PC-3 (cell line): Measurements from ENCODE around the gene OCA2. TPM values are rescaled to one million over a fixed set of nuclear protein-coding genes. Genes with fewer than 3 reads are reported as not detected.

Experiments used
- ATAC-seq: fragments of 200-7000 bp; cut with Tn5 transposase; 2 replicates; pipeline ENCODE4 v1.9.1; 2020; ENCODE audit warnings: mild to moderate bottlenecking, moderate library complexity
- BruUV-seq: library from RNA; stranded (reverse); fragments of 400-500 nt; replicated peaks from 2 replicates; lab custom pipeline; 2021; lab: Mats Ljungman, UMichigan
- CTCF ChIA-PET: fragments of 300-600 bp; sonication (Branson Sonifier 250); formaldehyde crosslinking; loops from one replicate; lab custom pipeline; 2022; ENCODE audit warnings: antibody characterized with exemption; lab: Charles Lee
- POLR2A ChIA-PET: fragments of 300-600 bp; sonication (Branson Sonifier 250); formaldehyde crosslinking; loops from one replicate; lab custom pipeline; 2022; ENCODE audit warnings: antibody characterized with exemption; ENCODE audit not compliant: unreplicated experiment; lab: Charles Lee
- DNase-seq: peaks from one replicate; pipeline ENCODE4 v3.0.0-alpha.2; 2015
- H2AFZ ChIP-seq: fragments of 300-600 bp; sonication (generic); 2 replicates; pipeline ENCODE4 v1.6.0; 2016; ENCODE audit warnings: antibody characterized with exemption, low read length
- H3F3A ChIP-seq: fragments of 300-600 bp; sonication (generic); one replicate; pipeline ENCODE4 v1.6.0; 2017; ENCODE audit warnings: antibody characterized with exemption, low read length, control low read depth, mild to moderate bottlenecking; ENCODE audit not compliant: unreplicated experiment
- H3K27ac ChIP-seq: fragments of 300-600 bp; sonication (generic); 2 replicates; pipeline ENCODE4 v1.5.1; 2016; ENCODE audit warnings: mild to moderate bottlenecking, low read length
- H3K27me3 ChIP-seq: fragments of 300-600 bp; sonication (generic); 2 replicates; pipeline ENCODE4 v1.6.1; 2016; ENCODE audit warnings: low read length, mixed read lengths
- H3K36me3 ChIP-seq: fragments of 300-600 bp; sonication (generic); 2 replicates; pipeline ENCODE4 v1.6.1; 2016; ENCODE audit warnings: low read depth, mixed run types, low read length, mixed read lengths
- H3K4me1 ChIP-seq: fragments of 300-600 bp; sonication (generic); 2 replicates; pipeline ENCODE4 v1.5.1; 2016; ENCODE audit warnings: low read length; ENCODE audit not compliant: insufficient read depth
- H3K4me2 ChIP-seq: fragments of 300-600 bp; sonication (generic); 2 replicates; pipeline ENCODE4 v1.6.0; 2016; ENCODE audit warnings: low read length
- H3K4me3 ChIP-seq: fragments of 300-600 bp; sonication (generic); 2 replicates; pipeline ENCODE4 v1.5.1; 2016; ENCODE audit warnings: mild to moderate bottlenecking, low read length, mixed read lengths
- H3K79me2 ChIP-seq: fragments of 300-600 bp; sonication (generic); 2 replicates; pipeline ENCODE4 v1.6.1; 2017; ENCODE audit warnings: low read length, mixed read lengths
- H3K9ac ChIP-seq: fragments of 300-600 bp; sonication (generic); 2 replicates; pipeline ENCODE4 v1.6.0; 2016; ENCODE audit warnings: mild to moderate bottlenecking, low read length
- H3K9me2 ChIP-seq: fragments of 300-600 bp; sonication (generic); replicated peaks from 2 replicates; pipeline ENCODE4 v1.6.1; 2016; ENCODE audit warnings: mixed run types, low read length, mixed read lengths
- H3K9me3 ChIP-seq: fragments of 300-600 bp; sonication (generic); 2 replicates; pipeline ENCODE4 v1.6.1; 2016; ENCODE audit warnings: low read length, mixed read lengths
- H4K20me1 ChIP-seq: fragments of 300-600 bp; sonication (generic); 2 replicates; pipeline ENCODE4 v1.6.1; 2016; ENCODE audit warnings: low read length, mixed read lengths
- EZH2 ChIP-seq: fragments of 300-600 bp; sonication (generic); IDR thresholded peaks from one replicate; pipeline ENCODE4 v1.6.1; 2017; ENCODE audit warnings: antibody characterized with exemption, mild to moderate bottlenecking, low read length; ENCODE audit not compliant: unreplicated experiment
- EZH2phosphoT487 ChIP-seq: fragments of 300-600 bp; sonication (generic); IDR thresholded peaks from 2 replicates; pipeline ENCODE4 v1.6.1; 2018; ENCODE audit warnings: mild to moderate bottlenecking, antibody characterized with exemption, low read length, borderline replicate concordance
- intact Hi-C: fragments of 100-400 bp; cut with micrococcal nuclease; formaldehyde crosslinking; loops from 2 replicates; pipeline ENCODE4 v1.9.0; 2023
- total RNA-seq: library from RNA; depleted of rRNA; stranded (reverse); fragments of >200 nt; gene quantifications from 2 replicates; pipeline ENCODE4 v1.2.3, GENCODE V29; 2014
- TF ChIP-seq, protein P1 (sequence below): fragments of 300-600 bp; sonication (generic); conservative IDR thresholded peaks from 2 replicates; pipeline ENCODE4 v1.5.1; 2017; ENCODE audit warnings: antibody characterized with exemption, low read depth, mild to moderate bottlenecking, low read length

The OCA2 gene
- total RNA-seq, 1 experiment from 2014 or later, result not detected

DNA sequence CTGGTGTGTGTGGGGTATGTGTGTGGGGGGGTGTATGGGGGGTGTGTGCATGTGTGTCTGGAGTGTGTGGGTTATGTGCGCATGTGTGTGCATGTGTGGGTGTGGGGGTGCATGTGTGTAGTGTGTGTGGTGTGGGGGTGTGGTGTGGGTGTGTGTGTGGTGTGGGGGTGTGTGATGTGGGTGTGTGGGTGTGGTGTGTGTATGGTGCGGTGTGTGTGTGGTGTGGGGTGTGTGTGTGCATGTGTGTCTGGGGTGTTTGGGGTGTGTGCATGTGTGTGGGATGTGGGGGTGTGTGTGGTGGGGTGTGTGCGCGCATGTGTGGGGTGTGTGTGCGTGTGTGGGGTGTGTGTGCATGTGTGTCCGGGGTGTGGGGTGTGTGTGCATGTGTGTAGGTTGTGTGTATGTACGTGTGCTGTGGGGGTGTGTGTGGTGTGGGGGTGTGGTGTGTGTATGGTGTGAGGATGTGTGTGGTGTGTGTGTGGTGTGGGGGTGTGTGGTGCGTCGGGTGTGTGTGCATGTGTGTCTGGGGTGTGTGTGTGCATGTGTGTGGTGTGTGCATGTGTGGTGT lies 6.2 kb upstream of the OCA2 start:
- intact Hi-C loops, result no loop called here
- BruUV-seq, result no TSS peak

GRCh38 chr15:28104326-28104725 lies 5.2 kb upstream of the OCA2 start:
- Histone ChIP-seq H3K4me1 (no peaks in the 10 kb centered on the region), H3K79me2 (no peaks in the 10 kb centered on the region), H3K9ac (no peak overlapping the region), H3K36me3 (no peaks in the 10 kb centered on the region), H3K27ac (no peak overlapping the region), H3K27me3 (peaks cover 21% of the 10 kb centered on the region), H3K4me3 (no peak overlapping the region), H2AFZ (no peak overlapping the region), H3K4me2 (no peak overlapping the region), H3K9me2 (no peaks in the 10 kb centered on the region), H4K20me1 (no peaks in the 10 kb centered on the region), H3F3A (no peaks in the 10 kb centered on the region), H3K9me3 (no peaks in the 10 kb centered on the region)
- CTCF ChIA-PET, result no interaction called here
- BruUV-seq, result no TSS peak
- no peak for DNase-seq
- TF ChIP-seq, protein P1, sequence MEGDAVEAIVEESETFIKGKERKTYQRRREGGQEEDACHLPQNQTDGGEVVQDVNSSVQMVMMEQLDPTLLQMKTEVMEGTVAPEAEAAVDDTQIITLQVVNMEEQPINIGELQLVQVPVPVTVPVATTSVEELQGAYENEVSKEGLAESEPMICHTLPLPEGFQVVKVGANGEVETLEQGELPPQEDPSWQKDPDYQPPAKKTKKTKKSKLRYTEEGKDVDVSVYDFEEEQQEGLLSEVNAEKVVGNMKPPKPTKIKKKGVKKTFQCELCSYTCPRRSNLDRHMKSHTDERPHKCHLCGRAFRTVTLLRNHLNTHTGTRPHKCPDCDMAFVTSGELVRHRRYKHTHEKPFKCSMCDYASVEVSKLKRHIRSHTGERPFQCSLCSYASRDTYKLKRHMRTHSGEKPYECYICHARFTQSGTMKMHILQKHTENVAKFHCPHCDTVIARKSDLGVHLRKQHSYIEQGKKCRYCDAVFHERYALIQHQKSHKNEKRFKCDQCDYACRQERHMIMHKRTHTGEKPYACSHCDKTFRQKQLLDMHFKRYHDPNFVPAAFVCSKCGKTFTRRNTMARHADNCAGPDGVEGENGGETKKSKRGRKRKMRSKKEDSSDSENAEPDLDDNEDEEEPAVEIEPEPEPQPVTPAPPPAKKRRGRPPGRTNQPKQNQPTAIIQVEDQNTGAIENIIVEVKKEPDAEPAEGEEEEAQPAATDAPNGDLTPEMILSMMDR, result no peak
- no peak for TF ChIP-seq EZH2phosphoT487
- TF ChIP-seq EZH2, result no peak
- intact Hi-C loops, result no loop called here
- ATAC-seq, result no peak
- POLR2A ChIA-PET, result no interaction called here

More for the DNA sequence above, 6.2 kb upstream of the OCA2 start:
- Histone ChIP-seq H4K20me1 (no peaks in the 10 kb centered on the region), H3K4me2 (no peak overlapping the region), H3K4me3 (no peak overlapping the region), H3K9me3 (no peaks in the 10 kb centered on the region), H3K27me3 (peaks cover 14% of the 10 kb centered on the region), H3K9ac (no peak overlapping the region), H3K79me2 (no peaks in the 10 kb centered on the region), H3K36me3 (no peaks in the 10 kb centered on the region; the same call in 1 of the 2 replicates), H3K27ac (no peak overlapping the region), H2AFZ (no peak overlapping the region), H3F3A (no peaks in the 10 kb centered on the region), H3K4me1 (no peaks in the 10 kb centered on the region), H3K9me2 (no peaks in the 10 kb centered on the region)
- ATAC-seq, result no peak
- POLR2A ChIA-PET, result no interaction called here
- DNase-seq, result no peak
- TF ChIP-seq, protein P1, result no peak
- TF ChIP-seq EZH2 (no peak), EZH2phosphoT487 (no peak)
- CTCF ChIA-PET, result no interaction called here

DNA sequence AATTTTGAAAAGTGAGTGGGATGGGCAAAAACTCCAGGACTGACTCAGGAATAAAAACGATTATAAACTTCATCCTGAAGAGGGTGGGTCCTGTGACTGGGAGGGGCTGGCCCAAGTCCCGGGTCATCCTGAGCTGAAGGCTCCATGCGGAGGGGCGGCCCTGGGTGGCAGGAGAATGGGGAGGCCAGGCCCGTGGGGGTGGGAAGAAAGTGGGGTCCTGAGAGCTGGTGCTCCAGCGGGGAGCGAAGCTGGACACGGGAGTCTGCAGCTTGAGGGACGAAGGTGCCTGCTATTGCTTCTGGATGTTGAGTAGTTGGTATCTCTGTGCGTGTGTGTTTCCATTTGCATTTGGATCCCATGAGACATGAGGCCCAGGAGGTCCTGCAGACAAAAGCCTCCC lies 4.7 kb upstream of the OCA2 start:
- no peaks in the 10 kb centered on the region for H4K20me1 ChIP-seq
- no peaks in the 10 kb centered on the region for H3K36me3 ChIP-seq
- H3K9ac ChIP-seq, result no peak overlapping the region
- no peaks in the 10 kb centered on the region for H3K9me2 ChIP-seq
- no peak overlapping the region for H3K27ac ChIP-seq
- POLR2A ChIA-PET, result no interaction called here
- no peaks in the 10 kb centered on the region for H3F3A ChIP-seq
- ATAC-seq (no peak), DNase-seq (no peak)
- peaks cover 21% of the 10 kb centered on the region for H3K27me3 ChIP-seq
- H2AFZ ChIP-seq, result no peak overlapping the region
- H3K4me1 ChIP-seq, result no peaks in the 10 kb centered on the region
- CTCF ChIA-PET, result no interaction called here
- intact Hi-C loops, result no loop called here
- H3K9me3 ChIP-seq, result no peaks in the 10 kb centered on the region
- H3K79me2 ChIP-seq, result no peaks in the 10 kb centered on the region
- H3K4me3 ChIP-seq, result no peak overlapping the region
- no TSS peak for BruUV-seq
- no peak overlapping the region for H3K4me2 ChIP-seq
- TF ChIP-seq EZH2phosphoT487, result no peak
- TF ChIP-seq EZH2, result no peak
- TF ChIP-seq, protein P1, result no peak
